Right atrium auricular region (tissue), 2 donors: Measurements from ENCODE around the gene IL21R. TPM values are rescaled to one million over a fixed set of nuclear protein-coding genes. Genes with fewer than 3 reads are reported as not detected.
"Not testable (repeated sequence)": the region's sequence is repeated elsewhere in the genome, so short reads cannot be mapped to it uniquely, and the experiment has no call there.

Experiments
- DNase-seq: peaks from one replicate; pipeline ENCODE4 v3.0.0-alpha.2; 2019; ENCODE audit warnings: low spot score
- H3K27ac ChIP-seq, 2 donors: fragments of 200-600 bp; sonication (generic); 1 replicate in 1 of 2; 2 replicates in 1 of 2; pipeline ENCODE4 v1.5.1; 2016 to 2019
- H3K27me3 ChIP-seq, 2 donors: fragments of 200-600 bp; sonication (generic); one replicate each; pipeline versions ENCODE4 v1.5.1 to v1.6.0; 2017 to 2019
- H3K36me3 ChIP-seq: fragments of 200-600 bp; sonication (generic); one replicate; pipeline ENCODE4 v1.5.1; 2016
- H3K4me1 ChIP-seq, 2 donors: fragments of 200-600 bp; sonication (generic); one replicate each; pipeline versions ENCODE4 v1.5.1 to v1.6.0; 2017 to 2019
- H3K4me3 ChIP-seq, 2 donors: fragments of 200-600 bp; sonication (generic); 1 replicate in 1 of 2; 2 replicates in 1 of 2; pipeline ENCODE4 v1.5.1; 2017 to 2019; ENCODE audit warnings: mild to moderate bottlenecking in 1 of 2, moderate library complexity in 1 of 2
- H3K9me3 ChIP-seq, 2 donors: fragments of 200-600 bp; sonication (generic); one replicate each; pipeline ENCODE4 v1.5.1; 2019
- total RNA-seq, 2 donors: library from RNA; depleted of rRNA; stranded (reverse); fragments of >200 nt; gene quantifications; one replicate each; pipeline ENCODE4 v1.1.0, GENCODE V29; 2016
- TF ChIP-seq, protein P1 (sequence below), 2 donors: fragments of 200-600 bp; sonication (generic); IDR thresholded peaks; one replicate each; pipeline ENCODE4 v1.5.1; 2019; ENCODE audit warnings: antibody characterized with exemption in 2 of 2

IL21R gene
- total RNA-seq, 2 donors from 2014 or later: 0.07 to 1.3 TPM

DNA sequence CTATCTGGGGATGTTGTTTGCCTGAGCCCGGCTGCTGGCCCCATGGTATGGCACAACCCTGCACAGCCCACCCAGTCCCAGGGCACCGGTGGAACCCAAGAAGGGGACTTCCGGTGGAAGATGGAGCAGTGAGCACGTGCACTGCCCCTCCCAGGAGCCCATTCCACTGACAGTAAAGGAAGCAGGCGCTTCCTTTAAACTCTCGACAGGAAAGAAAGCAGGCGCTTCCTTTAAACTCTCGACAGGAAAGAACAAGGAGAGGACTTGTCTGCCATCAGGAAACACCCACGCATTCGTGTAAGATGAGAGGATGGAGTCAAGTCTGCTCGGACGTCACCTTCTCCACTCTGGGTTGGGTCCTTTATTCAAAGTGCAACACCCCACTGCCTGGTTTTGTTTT, 53.7 kb downstream of the IL21R start:
- Histone ChIP-seq H3K27me3 (no peaks in the 10 kb centered on the region), H3K4me1 (peaks cover 0 to 21% of the 10 kb centered on the region in 2 donors), H3K4me3 (no peak overlapping the region), H3K36me3 (peaks cover 10% of the 10 kb centered on the region), H3K9me3 (no peaks in the 10 kb centered on the region), H3K27ac (no peak overlapping the region)
- TF ChIP-seq, protein P1, sequence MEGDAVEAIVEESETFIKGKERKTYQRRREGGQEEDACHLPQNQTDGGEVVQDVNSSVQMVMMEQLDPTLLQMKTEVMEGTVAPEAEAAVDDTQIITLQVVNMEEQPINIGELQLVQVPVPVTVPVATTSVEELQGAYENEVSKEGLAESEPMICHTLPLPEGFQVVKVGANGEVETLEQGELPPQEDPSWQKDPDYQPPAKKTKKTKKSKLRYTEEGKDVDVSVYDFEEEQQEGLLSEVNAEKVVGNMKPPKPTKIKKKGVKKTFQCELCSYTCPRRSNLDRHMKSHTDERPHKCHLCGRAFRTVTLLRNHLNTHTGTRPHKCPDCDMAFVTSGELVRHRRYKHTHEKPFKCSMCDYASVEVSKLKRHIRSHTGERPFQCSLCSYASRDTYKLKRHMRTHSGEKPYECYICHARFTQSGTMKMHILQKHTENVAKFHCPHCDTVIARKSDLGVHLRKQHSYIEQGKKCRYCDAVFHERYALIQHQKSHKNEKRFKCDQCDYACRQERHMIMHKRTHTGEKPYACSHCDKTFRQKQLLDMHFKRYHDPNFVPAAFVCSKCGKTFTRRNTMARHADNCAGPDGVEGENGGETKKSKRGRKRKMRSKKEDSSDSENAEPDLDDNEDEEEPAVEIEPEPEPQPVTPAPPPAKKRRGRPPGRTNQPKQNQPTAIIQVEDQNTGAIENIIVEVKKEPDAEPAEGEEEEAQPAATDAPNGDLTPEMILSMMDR (IDR thresholded peaks at IDR 0.05): no peak
- DNase-seq: no peak

DNA sequence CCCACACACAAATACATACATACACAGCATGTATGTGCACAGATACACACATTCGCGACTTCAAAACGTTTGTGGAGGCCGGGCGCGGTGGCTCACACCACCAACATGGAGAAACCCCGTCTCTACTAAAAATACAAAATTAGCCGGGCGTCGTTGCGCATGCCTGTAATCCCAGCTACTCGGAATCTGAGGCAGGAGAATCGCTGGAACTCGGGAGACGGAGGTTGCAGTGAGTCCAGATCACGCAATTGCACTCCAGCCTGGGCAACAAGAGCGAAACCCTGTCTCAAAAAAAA, 55.6 kb downstream of the IL21R start:
- H3K4me3 ChIP-seq, H3K27ac ChIP-seq, H3K27me3 ChIP-seq, DNase-seq, H3K9me3 ChIP-seq: not testable (repeated sequence)
- peaks cover 28% of the 10 kb centered on the region for H3K36me3 ChIP-seq
- H3K4me1 ChIP-seq: peaks cover 0 to 36% of the 10 kb centered on the region in 2 donors

DNA sequence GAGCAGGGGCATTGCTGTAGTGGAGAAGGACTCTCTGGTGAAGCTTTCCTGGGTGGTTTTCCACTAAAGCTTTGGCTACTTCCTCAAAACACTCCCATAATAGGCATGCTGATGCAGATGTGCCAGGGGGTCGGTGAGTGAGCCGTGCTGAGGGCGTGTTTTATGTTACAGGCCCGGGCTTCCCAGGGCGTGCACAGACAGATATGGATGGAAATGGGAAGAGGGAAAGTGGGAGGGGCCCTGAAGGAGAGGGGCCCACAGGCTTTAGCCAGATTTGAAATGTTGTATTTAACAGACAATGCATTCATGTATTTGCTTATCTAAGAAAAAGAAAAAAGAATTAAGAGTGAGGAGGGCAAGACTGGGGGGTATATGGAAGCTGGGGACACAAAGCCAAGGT, 56.3 kb downstream of the IL21R start:
- Histone ChIP-seq H3K4me1 (peaks cover 0 to 36% of the 10 kb centered on the region in 2 donors), H3K27me3 (no peaks in the 10 kb centered on the region), H3K36me3 (peaks cover 35% of the 10 kb centered on the region), H3K27ac (no peak overlapping the region), H3K4me3 (no peak overlapping the region), H3K9me3 (no peaks in the 10 kb centered on the region)
- TF ChIP-seq, protein P1 (IDR thresholded peaks at IDR 0.05): no peak
- no peak for DNase-seq

DNA sequence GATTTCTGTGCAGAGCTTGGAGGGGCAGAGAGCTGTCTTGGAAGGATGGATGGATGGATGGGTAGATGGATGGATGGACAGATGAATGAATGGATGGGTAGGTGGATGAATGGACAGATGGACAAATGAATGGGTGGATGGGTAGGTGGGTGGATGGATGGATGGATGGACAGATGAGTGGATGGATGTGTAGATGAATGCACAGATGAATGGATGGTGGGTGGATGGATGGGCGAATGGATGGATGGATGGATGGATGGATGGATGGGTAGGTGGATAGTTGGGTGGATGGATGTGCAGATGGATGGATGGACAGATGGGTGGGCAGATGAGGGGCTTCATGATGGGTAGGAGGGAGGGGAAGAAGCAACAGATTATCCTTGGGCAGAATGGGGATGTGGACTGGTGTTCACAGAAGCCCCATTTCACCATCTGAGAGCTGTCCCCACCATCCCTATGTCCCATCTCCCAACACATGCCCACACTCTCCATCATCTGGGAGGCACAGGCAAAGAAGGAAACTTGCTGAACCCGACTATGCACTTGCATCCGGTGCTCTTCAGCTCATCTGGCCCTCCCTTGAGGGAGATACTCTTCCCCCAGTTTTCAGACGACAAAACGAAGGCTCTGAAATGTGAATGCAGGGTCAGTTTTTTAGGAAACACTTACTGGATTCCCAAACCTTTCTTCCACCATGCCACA, 57.2 kb downstream of the IL21R start:
- H3K4me1 ChIP-seq: peaks cover 0 to 36% of the 10 kb centered on the region in 2 donors
- no peak overlapping the region for H3K27ac ChIP-seq
- no peaks in the 10 kb centered on the region for H3K9me3 ChIP-seq
- H3K36me3 ChIP-seq: peaks cover 44% of the 10 kb centered on the region
- H3K4me3 ChIP-seq: no peak overlapping the region
- TF ChIP-seq, protein P1 (IDR thresholded peaks at IDR 0.05): no peak
- DNase-seq: no peak
- H3K27me3 ChIP-seq: no peaks in the 10 kb centered on the region

DNA sequence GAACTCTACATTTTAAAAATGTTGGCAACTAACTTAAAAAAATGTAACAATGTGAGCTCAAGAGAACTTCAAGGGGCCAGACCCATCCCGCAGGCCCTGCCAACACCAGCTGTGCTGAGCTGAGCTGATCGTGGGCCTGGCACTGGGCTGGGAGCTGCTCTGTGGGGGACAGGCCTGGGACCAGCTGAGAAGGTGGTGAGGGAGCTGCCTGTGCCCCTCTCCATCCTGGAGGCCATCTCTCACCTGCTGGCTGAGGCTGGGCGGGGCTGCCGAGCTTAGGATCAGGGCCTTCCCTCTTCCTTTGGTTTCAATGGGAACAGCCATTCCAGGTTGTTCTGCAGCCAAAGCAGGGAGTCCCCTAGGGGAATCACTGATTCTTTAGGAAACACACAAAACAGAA, 58.2 kb downstream of the IL21R start:
- no peak for DNase-seq

DNA sequence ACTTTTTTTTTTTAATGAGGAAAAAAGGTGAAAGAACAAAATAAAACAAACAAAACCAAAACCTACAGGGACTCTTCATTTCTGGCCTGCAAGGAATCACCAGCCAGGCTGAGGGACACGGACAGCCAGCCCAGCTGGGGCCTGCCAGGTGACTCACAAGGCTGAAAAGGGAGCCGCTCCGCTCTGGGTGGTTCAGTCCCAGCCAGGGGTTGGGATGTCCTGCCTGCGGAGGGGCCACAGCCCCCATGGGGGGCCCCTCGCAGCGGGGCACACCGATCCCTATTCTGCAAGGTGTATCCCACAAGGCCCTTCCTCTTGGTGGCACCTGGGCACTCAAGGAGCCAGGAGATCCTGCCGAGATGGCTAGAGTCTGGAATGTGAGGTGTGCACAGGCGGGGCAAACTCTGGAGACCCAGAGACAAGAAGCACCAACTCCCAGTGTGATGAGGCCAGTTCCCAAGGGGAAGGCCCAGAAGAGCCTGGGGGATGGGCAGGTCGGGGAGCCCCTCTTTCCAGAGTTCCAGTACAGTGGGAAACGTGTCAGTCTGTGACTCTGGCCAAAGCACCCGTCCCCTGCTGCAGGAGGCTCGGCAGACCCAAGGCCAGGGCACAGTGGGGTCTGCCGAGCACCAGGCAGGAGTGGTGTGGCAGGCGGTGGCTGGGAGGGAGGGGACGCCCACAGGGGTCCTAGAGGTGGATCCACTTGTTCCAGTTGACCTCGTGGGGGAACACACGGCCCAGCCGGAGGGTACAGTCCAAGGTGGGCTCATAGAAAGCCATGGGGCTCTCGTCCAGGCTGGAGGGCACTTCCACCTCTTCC, 58.9 kb downstream of the IL21R start:
- Histone ChIP-seq H3K27me3 (no peaks in the 10 kb centered on the region), H3K27ac (no peak overlapping the region), H3K36me3 (peaks cover 61% of the 10 kb centered on the region), H3K4me3 (no peak overlapping the region), H3K4me1 (peaks cover 0 to 33% of the 10 kb centered on the region in 2 donors), H3K9me3 (no peaks in the 10 kb centered on the region)
- DNase-seq: no peak
- TF ChIP-seq, protein P1 (IDR thresholded peaks at IDR 0.05): no peak

More for the DNA sequence above, 58.2 kb downstream of the IL21R start:
- H3K27me3 ChIP-seq: no peaks in the 10 kb centered on the region
- no peaks in the 10 kb centered on the region for H3K9me3 ChIP-seq
- peaks cover 54% of the 10 kb centered on the region for H3K36me3 ChIP-seq
- no peak overlapping the region for H3K4me3 ChIP-seq
- H3K4me1 ChIP-seq: peaks cover 0 to 36% of the 10 kb centered on the region in 2 donors
- no peak overlapping the region for H3K27ac ChIP-seq
- TF ChIP-seq, protein P1 (IDR thresholded peaks at IDR 0.05): no peak
